ENCODE measurements around the gene MGST2. TPM values are rescaled to one million over a fixed set of nuclear protein-coding genes. Genes with fewer than 3 reads are reported as not detected.
A peak's percentile ranks its signal among the peaks of the same experiment; 100 is the strongest.

MGST2 gene
- total RNA-seq, 1 experiment from 2014 or later = 27.5 TPM

DNA sequence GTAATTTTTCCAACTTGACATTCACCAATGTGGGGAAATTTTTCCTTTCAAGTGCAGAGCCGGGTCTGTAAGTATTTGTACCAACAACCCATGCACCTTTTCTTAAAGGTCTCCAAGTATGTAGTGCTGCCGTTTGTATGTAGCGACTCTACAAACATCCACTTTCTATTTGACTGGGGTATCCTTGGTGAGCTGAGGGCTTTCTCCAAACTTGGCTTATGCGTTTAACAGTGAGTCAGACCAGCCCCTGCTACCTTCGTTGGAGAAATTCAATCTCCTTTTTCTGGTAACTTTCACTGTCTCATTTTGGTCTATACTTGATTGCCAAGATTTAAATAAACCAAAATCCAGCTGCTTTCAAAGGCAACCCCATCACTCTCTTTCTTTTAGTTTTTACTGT is 34.9 kb downstream of the MGST2 start:
- Mint-ChIP-seq H3K9me3 (ENCODE audit: unreplicated experiment) (no peaks in the 10 kb centered on the region), H3K27ac (ENCODE audit: low read depth, unreplicated experiment) (no peak overlapping the region), H3K27me3 (ENCODE audit: insufficient read depth, unreplicated experiment) (no peaks in the 10 kb centered on the region), H3K36me3 (ENCODE audit: insufficient read depth, unreplicated experiment) (peaks cover 54% of the 10 kb centered on the region), H3K4me3 (ENCODE audit: unreplicated experiment) (no peak overlapping the region), H3K4me1 (ENCODE audit: insufficient read depth, unreplicated experiment) (no peaks in the 10 kb centered on the region)
- POLR2A ChIA-PET = no interaction called here
- no TSS peak for BruUV-seq (replicated peaks)
- CTCF ChIA-PET = interaction anchor here (0.6 kb wide), 1 partner anchor 214 kb away, joined by 3 read pairs; no protein-coding TSS in a partner anchor
- TF ChIP-seq, protein P1, sequence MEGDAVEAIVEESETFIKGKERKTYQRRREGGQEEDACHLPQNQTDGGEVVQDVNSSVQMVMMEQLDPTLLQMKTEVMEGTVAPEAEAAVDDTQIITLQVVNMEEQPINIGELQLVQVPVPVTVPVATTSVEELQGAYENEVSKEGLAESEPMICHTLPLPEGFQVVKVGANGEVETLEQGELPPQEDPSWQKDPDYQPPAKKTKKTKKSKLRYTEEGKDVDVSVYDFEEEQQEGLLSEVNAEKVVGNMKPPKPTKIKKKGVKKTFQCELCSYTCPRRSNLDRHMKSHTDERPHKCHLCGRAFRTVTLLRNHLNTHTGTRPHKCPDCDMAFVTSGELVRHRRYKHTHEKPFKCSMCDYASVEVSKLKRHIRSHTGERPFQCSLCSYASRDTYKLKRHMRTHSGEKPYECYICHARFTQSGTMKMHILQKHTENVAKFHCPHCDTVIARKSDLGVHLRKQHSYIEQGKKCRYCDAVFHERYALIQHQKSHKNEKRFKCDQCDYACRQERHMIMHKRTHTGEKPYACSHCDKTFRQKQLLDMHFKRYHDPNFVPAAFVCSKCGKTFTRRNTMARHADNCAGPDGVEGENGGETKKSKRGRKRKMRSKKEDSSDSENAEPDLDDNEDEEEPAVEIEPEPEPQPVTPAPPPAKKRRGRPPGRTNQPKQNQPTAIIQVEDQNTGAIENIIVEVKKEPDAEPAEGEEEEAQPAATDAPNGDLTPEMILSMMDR (IDR thresholded peaks at IDR 0.05; ENCODE audit: unreplicated experiment) = no peak
- no peak for DNase-seq (ENCODE audit: unreplicated experiment)
- intact Hi-C loops (cut with micrococcal nuclease) = no loop called here

DNA sequence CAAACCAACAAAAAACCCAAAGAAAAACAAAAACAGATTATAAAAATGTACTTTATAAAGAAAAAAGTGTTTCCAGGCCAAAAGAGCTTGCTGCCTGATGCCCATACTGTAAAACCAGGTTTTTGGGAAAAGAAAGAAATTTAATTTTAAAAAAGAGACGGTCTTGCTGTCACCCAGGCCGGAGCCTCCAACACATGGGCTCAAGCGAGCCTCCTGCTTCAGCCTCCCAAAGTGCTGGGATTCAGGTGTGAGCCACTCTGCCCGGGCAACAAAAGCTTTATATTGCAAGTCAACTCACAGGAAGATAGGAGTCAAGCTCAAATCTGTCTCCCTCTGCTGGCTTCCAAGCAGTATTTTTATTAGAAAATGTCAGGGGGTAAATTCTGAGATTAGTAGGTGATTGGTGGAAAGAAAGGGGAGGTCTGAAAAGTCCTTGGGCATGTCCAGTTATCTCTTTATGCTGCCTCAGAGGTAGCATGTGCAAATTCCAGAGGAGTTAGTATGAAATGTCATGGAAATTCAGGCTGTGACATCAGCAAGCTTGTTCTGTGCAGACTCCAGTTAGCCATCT is 39.4 kb downstream of the MGST2 start:
- intact Hi-C loops (cut with micrococcal nuclease) = no loop called here
- POLR2A ChIA-PET = interaction anchor here (1.0 kb wide), 1 partner anchor 39 kb away, joined by 3 read pairs; no protein-coding TSS in a partner anchor
- no peaks in the 10 kb centered on the region for H3K4me1 Mint-ChIP-seq (ENCODE audit: insufficient read depth, unreplicated experiment)
- H3K9me3 Mint-ChIP-seq (ENCODE audit: unreplicated experiment) = no peaks in the 10 kb centered on the region
- no peaks in the 10 kb centered on the region for H3K27me3 Mint-ChIP-seq (ENCODE audit: insufficient read depth, unreplicated experiment)
- peaks cover 55% of the 10 kb centered on the region for H3K36me3 Mint-ChIP-seq (ENCODE audit: insufficient read depth, unreplicated experiment)
- peak; percentile 16 for DNase-seq (ENCODE audit: unreplicated experiment)
- CTCF ChIA-PET = interaction anchor here (0.6 to 2.8 kb wide), 7 partner anchors 9 to 645 kb away, joined by 3 to 16 read pairs (median 3); no protein-coding TSS in a partner anchor
- TF ChIP-seq, protein P1 (IDR thresholded peaks at IDR 0.05; ENCODE audit: unreplicated experiment) = no peak
- H3K27ac Mint-ChIP-seq (ENCODE audit: low read depth, unreplicated experiment) = no peak overlapping the region
- no peak overlapping the region for H3K4me3 Mint-ChIP-seq (ENCODE audit: unreplicated experiment)
- BruUV-seq (replicated peaks) = no TSS peak

DNA sequence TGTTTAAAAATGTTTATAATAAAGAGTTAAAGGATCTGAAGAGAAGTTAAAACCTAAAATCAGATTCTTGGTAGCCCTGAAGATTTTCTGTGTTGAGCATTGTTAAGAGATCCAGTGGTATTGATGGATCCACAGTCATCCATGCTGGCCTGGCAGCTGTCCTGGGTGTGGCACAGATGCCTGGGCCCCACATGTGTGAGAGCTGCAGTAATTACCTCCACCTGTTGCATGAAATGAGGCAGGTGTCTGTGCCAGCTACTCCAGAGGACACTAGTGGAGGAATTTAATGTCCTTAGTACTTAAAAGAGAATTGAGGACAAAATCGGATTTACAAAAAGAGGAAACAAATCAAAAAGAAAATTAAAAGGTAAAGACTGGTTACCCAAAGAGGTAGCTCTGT is 44.0 kb downstream of the MGST2 start:
- ChIA-PET CTCF (interaction anchor here (0.6 to 1.0 kb wide), 3 partner anchors 10 to 343 kb away, joined by 3 to 6 read pairs (median 4); no protein-coding TSS in a partner anchor), POLR2A (no interaction called here)
- no peaks in the 10 kb centered on the region for H3K27me3 Mint-ChIP-seq (ENCODE audit: insufficient read depth, unreplicated experiment)
- H3K4me3 Mint-ChIP-seq (ENCODE audit: unreplicated experiment) = no peak overlapping the region
- intact Hi-C loops (cut with micrococcal nuclease) = no loop called here
- H3K36me3 Mint-ChIP-seq (ENCODE audit: insufficient read depth, unreplicated experiment) = peaks cover 30% of the 10 kb centered on the region
- no peak overlapping the region for H3K27ac Mint-ChIP-seq (ENCODE audit: low read depth, unreplicated experiment)
- H3K9me3 Mint-ChIP-seq (ENCODE audit: unreplicated experiment) = no peaks in the 10 kb centered on the region
- H3K4me1 Mint-ChIP-seq (ENCODE audit: insufficient read depth, unreplicated experiment) = no peaks in the 10 kb centered on the region
- no TSS peak for BruUV-seq (replicated peaks)
- TF ChIP-seq, protein P1 (IDR thresholded peaks at IDR 0.05; ENCODE audit: unreplicated experiment) = no peak
- no peak for DNase-seq (ENCODE audit: unreplicated experiment)

DNA sequence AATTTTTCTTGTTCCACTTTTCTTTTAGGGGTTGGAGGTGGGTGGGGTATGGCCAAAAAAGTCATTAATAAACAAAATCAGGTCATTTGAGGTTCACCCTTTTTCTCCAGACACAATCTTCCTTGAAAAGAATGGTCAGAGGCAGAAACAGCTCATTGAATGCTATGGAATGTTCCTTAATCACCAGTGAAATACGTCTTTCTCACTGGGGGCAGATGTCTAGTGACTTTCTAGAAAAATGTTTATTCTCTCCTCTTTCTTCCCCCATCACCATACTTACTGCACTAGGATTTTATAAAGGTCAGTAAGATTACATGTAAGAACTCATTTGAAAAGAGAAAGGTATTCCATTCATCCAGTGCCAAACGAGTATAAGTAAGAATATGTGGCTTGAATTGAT is 44.5 kb downstream of the MGST2 start:
- no TSS peak for BruUV-seq (replicated peaks)
- intact Hi-C loops (cut with micrococcal nuclease) = no loop called here
- H3K4me1 Mint-ChIP-seq (ENCODE audit: insufficient read depth, unreplicated experiment) = no peaks in the 10 kb centered on the region
- ChIA-PET CTCF (interaction anchor here (1.0 kb wide), 1 partner anchor 30 kb away, joined by 3 read pairs; no protein-coding TSS in a partner anchor), POLR2A (interaction anchor here (0.5 kb wide), 1 partner anchor 65 kb away, joined by 3 read pairs; no protein-coding TSS in a partner anchor)
- H3K9me3 Mint-ChIP-seq (ENCODE audit: unreplicated experiment) = no peaks in the 10 kb centered on the region
- DNase-seq (ENCODE audit: unreplicated experiment) = no peak
- H3K27me3 Mint-ChIP-seq (ENCODE audit: insufficient read depth, unreplicated experiment) = no peaks in the 10 kb centered on the region
- no peak overlapping the region for H3K27ac Mint-ChIP-seq (ENCODE audit: low read depth, unreplicated experiment)
- peaks cover 28% of the 10 kb centered on the region for H3K36me3 Mint-ChIP-seq (ENCODE audit: insufficient read depth, unreplicated experiment)
- TF ChIP-seq, protein P1 (IDR thresholded peaks at IDR 0.05; ENCODE audit: unreplicated experiment) = no peak
- no peak overlapping the region for H3K4me3 Mint-ChIP-seq (ENCODE audit: unreplicated experiment)
